Measurements from ENCODE around the gene MDP1.

MDP1 gene

GRCh38 chr14:24255931-24256711 lies 40.3 kb upstream of the MDP1 start:
- no peak overlapping the region for H3K4me3 ChIP-seq (ENCODE audit: low read length)
- no peak for TF ChIP-seq CTCF (IDR thresholded peaks at IDR 0.05; ENCODE audit: insufficient read depth, low read depth, low read length, missing control alignments)
- DNase-seq (ENCODE audit: low read depth) = no peak

DNA sequence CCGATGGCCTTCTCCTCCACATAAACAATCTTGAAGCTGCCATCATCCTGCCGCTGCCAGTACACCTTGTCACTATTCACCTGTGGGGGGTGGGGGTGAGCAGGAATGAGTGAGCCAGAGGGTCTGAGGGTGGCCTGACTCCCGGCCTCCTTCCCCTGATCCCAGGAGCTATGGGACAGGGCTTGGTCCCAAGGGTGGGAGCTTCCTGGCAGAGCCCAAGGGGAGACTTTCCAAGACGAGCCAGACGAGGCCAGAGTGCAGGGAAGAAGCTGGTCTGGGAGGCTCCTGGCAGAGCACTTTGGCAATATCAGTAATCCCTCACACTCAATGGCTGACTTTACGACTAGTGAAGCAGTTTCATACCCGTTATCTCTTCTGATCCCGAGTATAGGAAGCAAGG lies 39.6 kb upstream of the MDP1 start:
- no peak for TF ChIP-seq CTCF (IDR thresholded peaks at IDR 0.05; ENCODE audit: insufficient read depth, low read depth, low read length, missing control alignments)
- no peak overlapping the region for H3K4me3 ChIP-seq (ENCODE audit: low read length)
- DNase-seq (ENCODE audit: low read depth) = no peak

GRCh38 chr14:24254630-24255392 lies 38.9 kb upstream of the MDP1 start:
- DNase-seq (ENCODE audit: low read depth) = no peak
- H3K4me3 ChIP-seq (ENCODE audit: low read length) = no peak overlapping the region
- TF ChIP-seq CTCF (IDR thresholded peaks at IDR 0.05; ENCODE audit: insufficient read depth, low read depth, low read length, missing control alignments) = no peak

GRCh38 chr14:24253936-24254335 lies 38.1 kb upstream of the MDP1 start:
- no peak for DNase-seq (ENCODE audit: low read depth)
- no peak overlapping the region for H3K4me3 ChIP-seq (ENCODE audit: low read length)
- no peak for TF ChIP-seq CTCF (IDR thresholded peaks at IDR 0.05; ENCODE audit: insufficient read depth, low read depth, low read length, missing control alignments)

GRCh38 chr14:24252289-24253124 lies 36.6 kb upstream of the MDP1 start:
- no peak overlapping the region for H3K4me3 ChIP-seq (ENCODE audit: low read length)
- no peak for TF ChIP-seq CTCF (IDR thresholded peaks at IDR 0.05; ENCODE audit: insufficient read depth, low read depth, low read length, missing control alignments)
- no peak for DNase-seq (ENCODE audit: low read depth)

DNA sequence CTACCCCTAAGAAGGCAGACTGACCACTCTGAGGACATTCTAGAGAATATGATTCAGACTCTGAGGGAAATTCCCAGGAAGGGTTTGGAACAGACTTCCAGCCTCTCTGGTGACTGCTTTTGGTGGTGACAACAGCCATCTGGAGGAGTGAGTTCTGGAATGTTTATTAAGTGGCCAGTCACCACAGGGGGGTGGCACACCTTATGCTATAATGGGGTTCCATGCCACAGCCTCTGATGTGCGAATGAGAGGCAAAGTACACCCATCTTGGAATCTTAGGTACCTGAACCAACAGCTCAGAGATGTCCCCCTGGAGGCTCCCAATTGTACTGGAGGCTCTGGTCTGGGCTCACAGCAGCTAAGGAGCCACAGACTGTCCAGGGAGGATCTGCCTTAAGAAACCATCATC lies 36.0 kb upstream of the MDP1 start:
- DNase-seq (ENCODE audit: low read depth) = peak; percentile 39
- no peak overlapping the region for H3K4me3 ChIP-seq (ENCODE audit: low read length)
- TF ChIP-seq CTCF (IDR thresholded peaks at IDR 0.05; ENCODE audit: insufficient read depth, low read depth, low read length, missing control alignments) = no peak

All from epithelial cell of esophagus (primary cell).